Fibroblast of peridontal ligament (primary cell): ENCODE data around the gene KCTD17.
A peak's percentile ranks its signal among the peaks of the same experiment; 100 is the strongest.
"Not testable (repeated sequence)": the region's sequence is repeated elsewhere in the genome, so short reads cannot be mapped to it uniquely, and the experiment has no call there.

Source experiments
- DNase-seq: peaks from one replicate; pipeline ENCODE4 v3.0.0-alpha.2; 2010; ENCODE audit errors: extremely low read depth

The KCTD17 gene

DNA sequence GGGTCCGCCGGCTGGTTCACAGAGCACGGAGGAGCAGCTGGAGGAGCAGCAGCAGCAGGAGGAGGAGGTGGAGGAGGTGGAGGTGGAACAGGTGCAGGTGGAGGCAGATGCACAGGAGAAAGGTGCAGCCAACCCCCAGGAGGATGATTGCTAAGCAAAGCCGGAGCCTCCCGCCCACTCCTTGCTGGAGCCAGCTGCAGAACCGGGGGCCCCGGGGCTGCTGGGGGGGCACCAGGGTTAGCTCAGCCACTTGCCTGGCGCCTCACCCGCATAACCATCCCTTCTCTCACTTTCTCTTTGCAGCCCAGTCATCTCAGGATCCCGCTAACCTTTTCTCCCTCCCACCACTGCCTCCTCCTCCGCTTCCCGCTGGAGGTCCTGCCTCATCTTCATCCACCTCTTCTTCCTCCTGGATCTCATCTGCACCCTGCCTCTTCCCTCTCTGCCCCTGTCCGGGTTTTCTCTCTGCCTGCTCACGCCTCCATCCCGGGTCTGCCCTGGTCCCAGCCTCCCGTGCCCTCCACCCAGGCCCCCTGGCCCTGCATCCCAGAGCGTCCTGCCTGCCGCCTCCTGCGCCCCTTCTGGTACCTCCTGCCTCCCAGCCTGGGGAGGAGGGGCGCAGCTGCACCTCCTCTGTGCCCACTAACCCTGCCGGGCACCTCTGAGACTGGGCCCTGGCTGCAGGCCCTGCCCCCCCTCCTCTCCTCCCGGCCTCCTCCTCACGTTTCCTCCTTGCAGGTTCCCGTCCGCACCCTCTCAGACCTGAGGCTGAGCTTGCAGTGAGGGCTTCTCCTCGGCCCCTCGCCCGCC lies 9.5 kb downstream of the KCTD17 start:
- no peak for DNase-seq

DNA sequence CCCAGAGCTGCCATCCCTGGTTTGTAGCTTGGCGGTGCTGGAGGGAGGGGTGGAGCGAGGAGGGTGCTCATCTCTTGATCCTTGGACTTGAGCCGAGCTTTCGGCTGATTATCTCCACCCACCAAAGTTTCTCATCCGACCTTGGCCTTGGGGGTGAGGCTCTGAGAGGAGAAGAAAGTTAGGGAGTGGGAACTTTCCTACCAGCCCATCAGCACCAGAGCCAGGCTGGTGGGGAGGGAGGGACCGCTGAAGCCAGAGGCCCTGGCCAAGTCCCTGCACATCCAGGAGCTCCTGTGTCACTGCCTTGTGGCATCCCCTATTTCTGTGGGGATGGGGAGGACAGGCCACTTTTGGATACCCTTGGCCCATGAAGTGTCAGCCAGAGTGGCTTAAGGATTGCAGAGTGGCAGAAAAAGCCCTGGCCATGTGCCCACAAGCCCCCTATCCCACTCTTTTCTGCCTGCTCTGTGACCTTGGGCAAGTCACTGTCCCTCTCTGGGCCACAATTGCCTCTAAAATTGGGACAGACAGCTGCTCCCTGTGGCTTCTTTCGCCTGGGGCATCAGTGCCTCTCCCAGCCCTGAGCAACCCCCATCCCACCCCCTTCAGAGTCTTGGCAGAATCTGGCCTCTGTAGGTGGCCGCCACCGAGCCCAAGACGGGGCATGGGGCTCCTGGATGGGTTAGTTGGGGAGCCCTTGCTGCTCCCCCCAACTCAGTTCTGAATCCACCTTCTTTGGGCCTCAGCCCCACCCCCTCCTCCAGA lies 10.3 kb downstream of the KCTD17 start:
- DNase-seq: no peak

DNA sequence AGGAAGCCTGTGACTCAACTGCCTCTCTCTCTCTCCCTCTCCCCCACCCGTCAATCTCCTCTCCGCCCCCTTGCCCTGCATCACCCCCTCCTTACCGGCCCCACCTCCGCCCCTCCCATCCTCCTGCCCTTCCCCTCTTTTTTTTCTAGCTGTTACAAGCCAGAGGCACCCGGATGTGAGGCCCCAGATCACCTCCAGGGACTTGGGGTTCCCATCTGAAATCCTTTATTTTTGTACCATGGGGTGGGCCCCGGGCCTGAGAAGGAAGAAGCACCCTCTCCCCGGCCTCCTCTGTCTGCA lies 10.8 kb downstream of the KCTD17 start:
- no peak for DNase-seq

DNA sequence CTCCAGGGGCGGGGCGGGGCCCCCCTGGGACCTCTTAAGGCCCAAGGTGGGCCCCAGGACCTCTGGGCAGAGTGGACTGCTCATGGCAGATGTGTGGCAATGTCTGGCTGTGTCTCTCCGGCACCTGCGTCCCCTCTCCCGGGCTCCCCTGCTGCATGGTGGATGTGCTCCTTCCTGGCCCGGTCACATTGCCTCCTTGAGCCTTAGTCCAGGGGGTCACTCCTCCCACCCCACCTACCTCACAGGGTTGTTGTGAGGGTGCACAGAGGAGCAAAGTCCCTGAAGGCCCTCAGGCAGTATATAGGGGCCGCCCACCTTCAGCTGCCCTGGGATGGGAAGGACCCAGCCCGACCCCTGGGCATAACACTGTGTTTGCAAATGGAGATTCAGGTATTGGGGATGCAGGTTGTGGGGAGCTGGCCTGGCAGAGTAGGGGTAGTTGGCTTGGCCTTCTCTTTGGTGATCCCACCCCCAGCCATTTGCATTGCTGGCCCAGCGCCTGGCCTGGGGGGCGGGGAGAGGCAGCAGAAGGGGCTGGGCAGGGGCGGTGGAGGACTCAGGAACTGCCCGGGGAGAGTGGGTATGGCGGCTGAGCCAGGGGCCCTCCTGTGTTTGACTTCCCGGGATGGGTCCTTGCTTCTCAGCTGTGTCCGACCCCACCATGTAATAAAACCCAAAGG lies 11.3 kb downstream of the KCTD17 start:
- DNase-seq: no peak

DNA sequence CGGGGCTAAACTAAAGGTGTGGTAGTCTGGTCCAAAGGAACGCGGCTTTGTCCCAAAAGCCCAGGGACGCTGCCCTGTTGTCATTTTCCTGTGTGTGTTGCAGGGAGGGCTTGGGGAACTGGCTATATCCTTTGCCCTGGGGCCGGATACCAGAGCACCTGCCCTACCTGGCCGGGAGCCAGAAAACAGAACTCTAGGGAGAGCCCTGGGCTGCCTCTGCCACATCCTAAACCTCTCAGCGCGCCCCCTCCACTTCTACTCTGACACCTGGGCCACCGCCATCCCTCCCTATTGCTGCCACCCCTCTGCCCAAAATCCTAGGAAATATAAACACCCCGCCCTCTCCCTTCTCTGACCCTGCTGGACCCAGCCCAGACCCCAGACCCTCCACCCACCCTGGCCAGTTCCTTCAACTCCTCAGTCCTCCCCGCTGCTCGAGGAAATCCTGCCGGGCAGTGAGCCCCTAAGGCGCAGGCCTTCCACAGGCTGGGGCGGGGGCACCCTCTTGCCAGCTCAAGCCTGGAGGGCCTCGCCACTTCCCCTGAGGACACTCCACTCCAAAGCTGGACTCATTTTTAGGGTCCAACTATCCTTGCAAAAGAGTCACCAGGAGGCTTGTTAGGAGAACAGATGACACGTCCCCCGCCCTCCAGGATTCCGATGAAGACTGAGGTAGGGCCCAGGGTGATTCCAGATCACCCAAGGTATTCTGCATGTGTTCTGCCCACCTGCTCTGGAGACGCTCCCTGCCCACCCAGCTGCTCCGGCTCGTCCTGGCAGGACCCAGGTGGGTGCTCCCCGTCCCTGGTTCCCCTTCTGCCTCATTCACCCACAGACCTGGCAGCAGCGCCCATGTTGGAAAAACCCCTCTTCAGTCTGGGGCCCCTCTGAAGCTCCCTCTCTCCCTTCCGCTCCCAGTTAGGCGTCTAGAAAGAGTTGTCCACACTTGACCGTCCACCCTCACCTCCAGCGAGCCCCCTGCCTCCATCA lies 12.2 kb downstream of the KCTD17 start:
- DNase-seq: no peak

DNA sequence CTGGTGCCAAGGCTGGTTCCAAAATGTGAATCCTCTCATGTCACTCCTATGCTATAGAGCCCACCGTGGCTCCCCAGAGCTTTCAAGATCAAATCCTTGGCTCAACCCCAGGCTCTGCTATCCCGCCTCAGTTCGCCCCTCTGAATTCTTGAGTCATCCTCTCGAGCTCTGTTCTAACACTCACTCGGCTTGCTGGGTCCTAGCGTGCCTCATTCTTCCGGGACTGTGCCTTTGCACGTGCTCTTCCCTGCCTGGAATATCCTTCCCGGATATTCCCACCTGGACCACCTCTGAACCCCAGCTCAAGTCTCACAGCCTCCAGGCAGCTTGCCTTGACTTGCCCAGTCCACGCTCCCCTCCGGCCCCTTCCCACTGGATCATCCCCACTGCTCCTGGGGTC lies 13.0 kb downstream of the KCTD17 start:
- no peak for DNase-seq

DNA sequence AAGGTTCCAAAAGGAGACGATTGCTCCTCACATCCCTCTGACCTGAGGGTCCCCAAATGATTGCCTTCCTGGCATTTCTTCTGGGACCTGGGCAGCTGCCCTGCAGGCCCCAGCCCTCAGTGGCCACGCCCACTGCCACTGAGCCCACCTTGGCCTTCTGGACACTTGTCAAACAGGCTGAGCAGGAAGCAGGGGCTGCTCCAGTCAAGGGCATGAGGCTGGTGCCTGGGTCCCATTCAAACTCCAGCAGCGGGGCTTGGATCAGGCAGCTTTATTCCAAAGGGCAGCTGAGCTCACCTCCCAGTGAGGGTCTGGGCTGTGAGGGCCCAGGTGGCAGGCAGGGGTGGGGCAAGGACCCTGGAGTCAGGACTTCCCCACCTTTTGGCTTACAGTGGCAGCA lies 13.6 kb downstream of the KCTD17 start:
- no peak for DNase-seq

DNA sequence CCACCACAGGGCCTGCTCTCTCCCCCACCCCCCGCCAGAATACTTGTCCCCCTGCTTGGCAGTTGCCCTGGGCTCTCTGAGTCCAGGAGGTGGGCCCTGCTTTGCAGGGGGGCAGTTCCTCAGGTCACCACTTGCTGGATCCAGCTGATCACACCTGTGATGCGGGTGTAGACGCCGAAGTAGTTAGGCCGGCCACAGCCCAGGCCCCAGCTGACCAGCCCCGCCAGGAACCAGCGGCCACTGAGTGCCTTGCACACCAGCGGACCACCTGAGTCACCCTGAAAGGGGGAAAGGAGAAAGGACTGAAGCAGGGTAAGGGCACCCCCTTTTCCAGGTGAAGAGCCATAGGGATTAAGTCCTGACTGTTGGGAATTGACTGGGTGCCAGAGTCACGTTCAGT lies 14.4 kb downstream of the KCTD17 start:
- no peak for DNase-seq

DNA sequence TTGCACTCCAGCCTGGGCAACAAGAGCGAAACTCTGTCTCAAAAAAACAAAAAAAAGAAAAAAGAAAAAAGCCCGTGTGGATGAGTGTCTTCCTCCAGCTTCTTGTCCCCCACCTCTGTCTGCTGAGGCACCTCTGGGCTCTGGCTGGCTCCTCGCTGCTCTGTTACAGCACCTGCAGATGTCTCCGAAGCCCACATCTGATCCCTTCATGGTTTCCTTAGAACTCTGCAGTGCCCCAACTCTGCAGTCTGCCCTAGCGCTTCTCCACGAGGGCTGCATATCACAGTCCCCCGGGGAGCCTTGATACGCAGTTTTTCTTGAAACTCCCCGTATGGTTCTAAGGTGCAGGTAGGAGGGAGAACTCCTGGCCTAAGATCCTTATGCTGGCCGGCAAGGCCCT lies 15.9 kb downstream of the KCTD17 start:
- no peak for DNase-seq

DNA sequence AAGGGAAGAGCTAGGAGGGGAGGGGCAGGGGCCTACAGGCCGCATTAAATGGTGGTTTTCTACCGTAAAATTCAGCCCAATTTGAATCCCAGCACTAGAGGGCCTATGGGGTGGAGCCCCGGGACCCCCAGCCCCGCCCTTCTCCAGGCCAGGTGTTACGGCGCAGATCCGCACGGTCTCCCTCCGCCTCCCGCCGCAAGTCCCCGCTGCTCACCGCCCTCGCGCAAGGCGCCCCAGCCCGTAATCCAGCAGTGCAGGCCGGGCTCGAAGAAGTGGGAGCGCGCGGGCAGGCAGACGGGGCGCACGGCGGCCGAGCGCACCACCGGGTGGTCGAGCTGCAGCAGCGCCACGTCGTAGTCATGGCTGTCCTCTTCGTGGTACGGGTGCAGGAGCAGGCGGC lies 17.3 kb downstream of the KCTD17 start:
- DNase-seq: no peak

DNA sequence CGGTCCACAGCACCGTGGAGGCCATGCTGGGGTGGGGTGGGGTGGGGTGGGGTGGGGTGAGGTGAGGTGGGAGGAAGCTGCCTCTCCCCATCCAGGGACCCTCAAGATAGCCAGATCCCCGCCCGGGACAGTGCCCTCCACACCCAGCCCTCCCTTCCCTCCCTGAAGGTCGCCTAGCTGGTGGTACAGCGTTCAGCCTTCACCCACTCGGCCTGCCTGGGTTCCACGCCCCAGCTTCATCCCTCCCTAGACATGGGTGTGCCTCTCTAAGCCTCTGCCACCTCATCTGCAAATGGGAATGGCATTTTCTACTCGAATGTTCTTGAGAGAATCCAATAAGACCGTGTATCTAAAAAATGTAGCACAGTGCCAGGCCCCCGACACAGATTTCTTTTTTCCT lies 17.8 kb downstream of the KCTD17 start:
- no peak for DNase-seq

DNA sequence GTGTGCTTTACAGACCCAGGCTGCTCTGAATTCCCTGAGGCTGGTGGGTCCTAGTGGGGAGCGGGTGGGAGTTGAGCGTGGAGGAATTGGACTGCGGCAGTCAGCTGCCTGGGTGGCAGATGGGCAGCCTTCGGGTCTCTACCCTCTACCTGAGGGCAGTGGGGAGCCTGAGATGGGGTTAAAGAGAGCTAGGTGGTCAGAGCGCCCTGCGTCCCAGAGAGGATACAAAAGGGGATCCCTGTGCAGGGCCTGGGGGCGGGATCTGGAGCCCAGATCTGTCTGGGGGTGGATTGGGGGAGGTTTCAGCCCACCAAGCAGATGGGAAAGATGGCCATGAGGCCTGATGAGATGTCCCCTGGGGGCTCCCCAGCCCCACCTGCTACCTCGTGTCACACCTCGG lies 18.2 kb downstream of the KCTD17 start:
- no peak for DNase-seq

DNA sequence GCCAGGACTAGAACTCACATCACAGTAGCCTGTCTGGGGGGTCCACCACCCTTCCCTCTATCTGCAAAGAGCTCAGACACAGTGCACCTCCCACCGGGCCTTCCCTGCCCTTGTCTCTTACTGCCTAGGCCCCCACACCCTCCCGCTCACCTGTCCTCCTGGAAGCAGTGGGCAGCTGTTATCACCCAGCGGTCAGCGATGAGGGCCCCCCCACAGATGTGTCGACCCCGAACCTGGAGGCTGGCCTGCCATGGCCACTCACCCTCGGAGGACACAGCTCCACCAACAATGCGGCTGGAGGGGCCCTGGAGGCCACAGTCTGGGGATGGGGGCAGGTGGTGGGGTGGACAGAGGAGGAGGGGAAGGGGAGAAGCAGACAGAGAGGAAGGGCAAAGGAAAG lies 18.8 kb downstream of the KCTD17 start:
- DNase-seq: no peak

DNA sequence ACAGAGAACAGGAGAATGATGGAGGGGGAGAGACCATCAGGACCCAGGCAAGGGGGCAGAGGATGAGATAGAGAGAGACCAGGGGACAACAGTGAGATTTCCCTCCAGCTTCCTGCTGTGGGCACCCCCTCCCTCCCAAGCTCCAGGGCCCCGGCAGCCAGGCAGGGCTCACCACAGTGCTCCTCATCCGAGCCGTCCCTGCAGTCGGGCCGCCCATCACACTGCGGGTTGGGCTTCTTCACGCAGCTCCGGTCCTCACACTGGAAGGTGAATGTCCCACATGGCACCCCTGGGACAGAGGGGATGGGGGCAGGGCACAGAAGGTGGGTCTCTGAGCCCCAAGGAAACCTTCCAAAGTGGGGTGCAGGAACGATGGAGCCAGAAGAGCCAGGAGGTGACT lies 19.2 kb downstream of the KCTD17 start:
- DNase-seq: no peak

DNA sequence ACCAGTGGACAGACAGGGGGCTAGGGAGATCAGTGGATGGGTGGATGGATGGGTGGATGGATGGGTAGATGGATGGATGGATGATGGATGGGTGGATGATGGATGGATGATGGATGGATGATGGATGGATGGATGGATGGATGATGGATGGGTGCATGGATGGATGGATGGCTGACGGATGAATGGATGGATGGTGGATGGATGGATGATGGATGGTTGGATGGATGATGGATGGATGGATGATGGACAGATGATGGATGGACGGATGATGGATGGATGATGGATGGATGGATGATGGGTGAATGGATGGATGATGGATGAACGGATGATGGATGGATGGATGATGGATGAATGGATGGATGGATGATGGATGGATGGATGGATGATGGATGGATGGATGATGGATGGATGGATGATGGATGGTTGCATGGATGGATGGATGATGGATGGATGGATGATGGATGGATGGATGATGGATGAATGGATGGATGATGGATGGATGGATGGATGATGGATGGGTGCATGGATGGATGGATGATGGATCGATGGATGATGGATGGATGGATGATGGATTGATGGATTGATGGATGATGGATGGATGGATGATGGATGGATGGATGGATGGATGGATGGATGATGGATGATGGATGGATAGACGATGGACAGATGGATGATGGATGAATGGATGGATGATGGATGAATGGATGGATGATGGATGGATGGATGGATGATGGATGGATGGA lies 20.5 kb downstream of the KCTD17 start:
- DNase-seq: not testable (repeated sequence)

DNA sequence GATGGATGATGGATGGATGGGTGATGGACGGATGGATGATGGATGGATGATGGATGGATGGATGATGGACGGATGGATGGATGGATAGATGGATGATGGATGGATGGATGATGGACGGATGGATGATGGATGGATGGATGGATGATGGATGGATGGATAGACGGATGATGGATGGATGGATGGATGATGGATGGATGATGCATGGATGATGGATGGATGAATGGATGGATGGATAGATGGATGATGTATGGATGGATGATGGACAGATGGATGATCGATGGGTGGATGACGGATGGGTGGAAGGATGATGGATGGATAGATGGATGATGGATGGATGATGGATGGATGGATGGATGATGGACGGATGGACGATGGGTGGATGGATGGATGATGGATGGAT lies 21.1 kb downstream of the KCTD17 start:
- DNase-seq: no peak

DNA sequence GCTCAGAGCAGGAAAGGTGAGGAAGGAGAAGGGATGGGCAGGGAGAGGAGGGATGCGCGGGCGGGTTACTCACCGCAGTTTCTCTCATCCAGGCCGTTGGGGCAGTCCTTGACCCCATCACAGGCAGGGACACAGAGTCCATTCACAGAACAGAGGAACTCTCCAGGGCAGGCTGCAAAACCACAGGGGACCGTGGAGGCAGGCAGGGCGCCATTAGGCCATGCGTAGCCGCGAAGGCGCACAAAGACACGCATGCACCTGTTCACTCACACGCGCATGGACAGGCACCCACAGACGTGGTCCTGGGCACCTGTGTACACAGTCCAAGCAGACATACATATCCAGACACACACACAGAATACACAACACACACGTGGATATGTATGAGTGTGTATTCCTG lies 23.0 kb downstream of the KCTD17 start:
- no peak for DNase-seq

DNA sequence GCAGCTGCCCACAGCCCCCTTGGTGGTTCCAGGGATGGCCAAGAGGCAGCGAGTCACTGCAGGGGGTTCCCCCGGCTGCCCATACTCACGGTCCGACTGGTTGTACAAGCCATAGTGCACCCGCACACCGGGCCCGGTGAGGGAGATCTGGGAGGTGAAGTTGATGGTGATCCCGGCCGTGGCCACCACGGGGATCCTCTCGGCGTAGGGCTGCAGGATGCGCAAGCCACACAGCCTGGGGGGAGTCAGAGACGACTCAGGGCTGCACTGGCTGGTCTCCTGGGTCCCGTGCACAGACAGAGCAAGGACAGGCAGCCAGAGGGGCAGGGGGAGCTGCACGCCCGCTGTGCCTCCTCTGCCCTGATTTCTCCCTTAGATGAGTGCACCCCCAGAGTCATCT lies 23.5 kb downstream of the KCTD17 start:
- DNase-seq: no peak

DNA sequence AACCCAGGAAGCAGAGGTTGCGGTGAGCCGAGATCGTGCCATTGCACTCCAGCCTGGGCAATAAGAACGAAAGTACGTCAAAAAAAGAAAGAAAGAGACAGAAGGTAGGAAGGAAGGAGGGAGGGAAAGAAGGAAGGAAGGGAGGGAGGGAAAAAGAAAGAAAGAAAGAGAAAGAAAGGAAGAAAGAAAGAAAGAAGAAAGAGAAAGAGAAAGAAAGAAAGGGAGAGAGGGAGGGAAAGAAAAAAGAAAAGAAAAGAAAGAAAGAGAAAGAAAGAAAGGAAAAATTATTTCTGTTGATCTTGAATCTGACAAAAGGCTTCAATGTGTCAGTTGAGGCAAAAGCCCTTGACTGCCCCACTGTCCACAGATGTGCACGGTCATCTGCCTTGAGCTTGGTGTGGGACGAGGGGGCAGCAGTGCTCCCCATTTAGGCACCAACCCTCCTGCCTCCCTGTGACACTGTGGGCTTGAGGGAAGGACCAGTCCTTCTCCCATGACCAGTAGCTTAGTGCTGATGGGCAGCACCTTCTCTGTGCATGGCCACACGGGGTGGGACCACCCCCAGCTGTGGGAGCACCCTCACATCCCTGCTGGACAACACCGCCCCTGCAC lies 24.4 kb downstream of the KCTD17 start:
- DNase-seq: no peak

DNA sequence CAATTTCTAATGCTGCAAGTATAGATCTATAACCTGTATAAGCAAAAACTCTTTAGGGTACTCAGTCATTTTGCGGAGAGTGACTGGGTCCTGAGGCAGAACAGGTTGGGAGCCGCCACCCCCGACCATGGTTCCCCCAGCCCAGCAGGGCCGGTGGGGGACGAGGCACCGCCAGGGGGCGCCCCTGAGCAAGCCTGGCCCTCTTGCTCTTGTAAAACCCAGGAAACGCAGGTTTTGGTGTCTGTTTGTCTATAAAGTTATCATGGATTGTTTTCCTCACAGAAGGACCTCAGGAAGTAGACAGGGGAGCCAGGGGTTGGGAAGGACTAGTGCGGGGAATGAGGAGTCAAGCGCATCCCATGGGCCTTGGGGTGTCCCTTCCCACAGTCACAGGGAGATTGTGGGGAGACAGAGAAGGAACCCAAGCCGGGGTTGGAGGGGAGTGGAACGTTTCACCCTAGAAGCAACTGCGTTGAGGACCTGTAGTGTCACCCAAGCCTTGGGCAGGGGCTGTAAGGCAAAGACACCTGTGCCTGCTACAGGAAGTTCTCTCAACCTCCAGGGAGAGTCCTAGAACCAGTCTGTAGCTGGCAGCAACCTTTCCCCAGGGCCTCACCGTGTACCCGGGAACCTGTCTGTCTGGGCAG lies 26.4 kb downstream of the KCTD17 start:
- peak; percentile 39 for DNase-seq
